GM04504 (cell line): Measurements from ENCODE around the gene IGFL3.
"Not testable (repeated sequence)": the region's sequence is repeated elsewhere in the genome, so short reads cannot be mapped to it uniquely, and the experiment has no call there.

ENCODE experiments used
- DNase-seq: peaks from one replicate; pipeline ENCODE4 v3.0.0-alpha.2; 2012; ENCODE audit warnings: low read depth

Gene IGFL3

GRCh38 chr19:46125447-46125846 lies 959 bp upstream of the IGFL3 start:
- DNase-seq = no peak

DNA sequence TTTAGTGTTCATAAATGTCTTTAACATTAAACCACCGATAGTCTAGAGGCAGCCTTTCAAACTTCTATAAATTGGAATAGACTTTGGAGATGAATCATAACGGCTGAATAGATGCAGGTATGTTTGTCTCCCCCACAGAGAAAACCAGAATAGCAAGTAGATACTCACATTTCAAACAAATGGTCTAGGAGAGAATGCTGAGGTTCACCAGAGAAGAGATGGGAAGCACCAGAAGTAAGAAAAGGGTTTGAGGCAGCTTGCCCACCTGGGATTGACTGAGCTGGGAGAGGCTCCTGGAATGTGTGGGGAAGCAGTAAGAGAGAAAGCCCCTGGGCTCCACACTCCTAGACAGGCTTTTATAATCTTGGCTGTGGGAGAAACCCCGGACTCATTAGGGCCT lies 6.4 kb downstream of the IGFL3 start:
- no peak for DNase-seq

- DNase-seq = no peak
Measured at GRCh38 chr19:46116121-46116520, 8.4 kb downstream of the IGFL3 start.

GRCh38 chr19:46115396-46116106 lies 8.9 kb downstream of the IGFL3 start:
- peak; percentile 30 for DNase-seq

- no peak for DNase-seq
Measured at GRCh38 chr19:46113726-46114125, 10.8 kb downstream of the IGFL3 start.

GRCh38 chr19:46112527-46112926 lies 12.0 kb downstream of the IGFL3 start:
- no peak for DNase-seq

DNA sequence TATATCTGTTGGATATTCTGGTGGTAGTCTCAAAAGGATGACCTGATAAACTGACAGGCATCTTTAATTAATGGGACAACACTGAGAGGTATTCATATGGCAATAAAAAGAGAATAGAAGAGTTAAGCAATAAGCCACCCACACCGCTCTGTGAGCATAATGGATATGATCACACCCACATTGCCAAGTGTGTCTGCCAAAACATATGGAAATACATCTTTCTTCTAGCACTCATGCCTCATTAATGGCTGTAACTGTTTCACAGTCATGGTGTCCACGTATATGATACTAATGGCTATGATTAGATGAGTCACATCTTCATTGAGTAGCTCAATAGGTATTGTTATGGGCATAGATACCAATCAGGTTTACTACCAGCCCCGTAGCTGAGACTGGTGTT lies 13.1 kb downstream of the IGFL3 start:
- no peak for DNase-seq

- no peak for DNase-seq
Measured at GRCh38 chr19:46109876-46110275, 14.6 kb downstream of the IGFL3 start.

GRCh38 chr19:46107371-46107770 lies 17.1 kb downstream of the IGFL3 start:
- DNase-seq = peak; percentile 8

DNA sequence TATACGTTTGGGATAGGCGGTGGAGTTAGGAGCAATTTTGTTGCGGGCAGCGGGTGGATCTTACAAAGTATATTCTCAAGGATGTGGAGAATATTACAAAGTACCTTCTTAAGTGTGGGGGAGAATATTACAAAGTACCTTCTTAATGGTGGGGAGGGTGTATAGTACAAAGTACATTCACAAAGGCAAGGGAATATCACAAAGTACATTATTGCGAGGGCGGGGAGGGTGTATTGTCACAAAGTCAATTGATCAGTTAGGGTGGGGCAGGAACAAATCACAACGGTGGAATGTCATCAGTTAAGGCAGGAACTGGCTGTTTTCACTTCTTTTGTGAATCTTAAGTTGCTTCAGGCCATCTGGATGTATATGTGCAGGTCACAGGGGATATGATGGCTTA lies 22.2 kb downstream of the IGFL3 start:
- DNase-seq = not testable (repeated sequence)

- no peak for DNase-seq
Measured at GRCh38 chr19:46101293-46101692, 23.2 kb downstream of the IGFL3 start.

DNA sequence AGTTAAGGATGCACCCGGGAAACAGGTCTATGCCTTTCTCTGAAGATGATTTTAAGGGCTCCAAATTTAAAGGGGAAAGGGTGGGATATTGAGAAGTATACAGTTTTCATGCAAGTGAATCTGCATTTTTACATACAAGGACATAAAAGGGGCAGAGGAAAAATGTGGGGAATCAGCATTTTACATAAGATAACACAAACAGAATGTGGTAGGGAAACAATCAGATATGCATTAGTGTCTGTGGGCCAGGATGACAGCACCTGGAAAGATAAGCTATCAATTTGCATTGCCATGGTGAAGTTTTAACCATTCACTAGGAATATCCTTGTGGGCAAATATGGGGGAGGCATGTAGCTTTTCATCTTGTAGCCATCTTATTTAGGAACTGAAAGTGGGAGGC lies 24.1 kb downstream of the IGFL3 start:
- no peak for DNase-seq

GRCh38 chr19:46090444-46090843 lies 34.0 kb downstream of the IGFL3 start:
- DNase-seq = no peak

DNA sequence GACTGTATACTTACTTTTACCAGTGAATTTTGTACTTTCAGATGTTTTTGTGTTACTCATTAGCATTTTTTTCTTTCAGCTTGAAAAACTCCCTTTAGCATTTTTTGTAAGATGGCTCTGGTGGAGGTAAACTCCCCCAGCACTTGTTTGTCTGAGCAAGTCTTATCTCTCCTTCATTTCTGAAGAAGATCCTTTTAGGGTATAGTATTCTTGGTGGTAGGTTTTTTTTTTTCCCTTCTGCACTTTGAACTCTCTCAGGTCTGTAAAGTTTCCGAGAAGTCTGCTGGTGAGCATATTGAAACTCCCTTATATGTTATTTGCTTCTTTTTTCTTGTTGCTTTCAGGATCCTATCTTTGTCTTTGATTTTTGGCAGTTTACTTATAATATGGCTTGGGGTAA lies 35.1 kb downstream of the IGFL3 start:
- no peak for DNase-seq

GRCh38 chr19:46088101-46088500 lies 36.4 kb downstream of the IGFL3 start:
- DNase-seq = no peak

- DNase-seq = no peak
Measured at GRCh38 chr19:46085888-46086287, 38.6 kb downstream of the IGFL3 start.

DNA sequence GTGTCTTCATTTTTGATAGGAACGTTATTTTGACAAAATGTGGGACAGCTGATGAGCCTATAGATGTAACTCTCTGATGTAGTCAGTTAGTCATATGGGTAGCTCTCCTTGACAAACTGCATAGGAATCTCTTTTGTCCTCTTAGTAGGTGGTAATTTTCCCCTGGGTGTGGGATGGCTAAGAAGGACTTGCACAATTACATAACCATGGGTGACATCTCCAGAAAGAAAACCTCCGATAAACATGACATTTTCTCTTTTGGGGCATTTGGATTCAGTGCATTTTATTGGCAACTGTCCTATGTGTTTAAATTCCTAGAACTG lies 41.8 kb downstream of the IGFL3 start:
- no peak for DNase-seq

GRCh38 chr19:46081928-46082727 lies 42.4 kb downstream of the IGFL3 start:
- peak; percentile 48 for DNase-seq

DNA sequence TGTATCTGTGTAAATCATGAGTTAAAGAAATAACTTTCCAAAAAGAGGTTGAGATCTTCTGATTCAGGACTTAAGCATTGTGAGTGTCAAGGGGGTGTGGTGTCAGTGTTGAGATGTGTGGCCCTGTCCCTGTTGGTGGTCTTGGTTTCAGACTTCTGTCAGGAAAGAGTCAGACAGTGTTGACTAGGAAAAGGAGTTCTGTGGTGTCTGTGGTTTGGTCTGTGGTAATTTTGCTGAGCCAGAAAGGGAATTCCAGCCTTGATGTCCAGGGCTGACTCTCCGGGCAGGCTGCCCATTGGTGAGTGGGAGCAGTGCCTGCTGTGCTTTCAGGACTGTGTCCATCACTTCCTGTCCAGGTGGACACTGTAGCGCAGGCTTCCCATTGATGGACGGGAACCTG lies 43.9 kb downstream of the IGFL3 start:
- DNase-seq = peak; percentile 71

DNA sequence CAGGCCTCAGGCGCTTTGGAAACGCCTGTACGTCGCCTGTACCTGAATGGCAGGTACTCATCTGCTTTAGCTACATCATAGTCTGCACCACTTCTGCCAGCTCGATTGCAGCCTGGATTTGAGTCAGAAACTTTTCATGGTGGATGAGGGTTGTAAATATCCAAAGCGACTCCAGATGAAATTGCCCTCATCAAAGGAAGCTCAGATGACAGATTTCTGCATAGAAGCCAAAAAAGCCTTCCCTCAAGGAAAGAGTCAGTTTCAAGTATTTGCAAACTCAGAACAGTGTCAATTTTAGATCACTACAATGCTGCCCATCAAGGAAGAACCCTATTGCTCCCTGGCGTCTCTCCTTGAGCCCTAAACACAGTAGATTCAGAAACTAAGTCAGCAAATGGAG lies 44.9 kb downstream of the IGFL3 start:
- DNase-seq = no peak

DNA sequence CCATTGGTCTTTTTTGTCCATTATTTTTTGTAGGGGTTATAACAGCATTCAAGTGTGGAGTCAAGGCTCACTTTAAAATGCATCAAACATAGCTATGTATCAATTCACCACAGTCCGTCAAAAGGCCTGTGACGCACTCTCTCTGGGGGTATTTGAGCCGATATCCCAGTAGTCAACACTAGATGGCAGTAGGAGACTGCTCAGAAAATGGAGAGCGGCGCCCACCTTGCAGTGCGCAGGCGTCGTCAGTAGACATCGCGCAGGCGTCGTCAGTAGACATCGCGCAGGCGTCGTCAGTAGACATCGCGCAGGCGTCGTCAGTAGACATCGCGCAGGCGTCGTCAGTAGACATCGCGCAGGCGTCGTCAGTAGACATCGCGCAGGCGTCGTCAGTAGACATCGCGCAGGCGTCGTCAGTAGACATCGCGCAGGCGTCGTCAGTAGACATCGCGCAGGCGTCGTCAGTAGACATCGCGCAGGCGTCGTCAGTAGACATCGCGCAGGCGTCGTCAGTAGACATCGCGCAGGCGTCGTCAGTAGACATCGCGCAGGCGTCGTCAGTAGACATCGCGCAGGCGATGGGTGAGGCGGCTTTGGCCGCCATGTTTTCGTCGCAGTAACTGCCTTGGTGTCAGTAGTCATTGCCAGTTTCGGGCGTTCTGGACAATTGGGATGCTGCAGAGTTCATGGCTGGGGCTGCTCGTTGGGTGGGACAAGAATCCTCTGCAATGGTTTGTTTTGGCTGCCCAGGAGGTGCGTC lies 45.7 kb downstream of the IGFL3 start:
- peak; percentile 44 for DNase-seq

DNA sequence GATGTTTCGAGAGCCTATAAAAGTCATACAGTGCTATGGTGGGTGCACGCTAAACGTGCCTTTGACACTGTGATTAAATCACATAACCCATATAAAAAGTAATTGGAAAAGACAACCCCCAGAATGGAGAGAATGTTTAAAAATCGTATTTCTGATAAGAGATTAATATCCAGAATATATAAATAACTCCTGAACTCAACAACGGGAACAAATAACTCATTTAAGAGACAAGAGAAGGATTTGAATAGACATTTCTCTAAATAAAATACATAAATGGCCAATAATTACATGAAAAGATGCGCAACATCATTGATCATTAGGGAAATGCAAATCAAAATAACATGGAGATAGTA lies 46.7 kb downstream of the IGFL3 start:
- DNase-seq = no peak
